HEK293 (cell line): ENCODE results near the gene ATP8A2.

Source experiments
- CTCF ChIP-seq: fragments of 450-650 bp; formaldehyde crosslinking; IDR thresholded peaks from 2 replicates; pipeline ENCODE4 v1.5.1; 2016; ENCODE audit warnings: missing biosample characterization, missing genetic modification characterization
- KLF1 ChIP-seq: fragments of 450-650 bp; formaldehyde crosslinking; IDR thresholded peaks from 2 replicates; pipeline ENCODE4 v1.5.1; 2016; ENCODE audit warnings: missing biosample characterization, missing genetic modification characterization
- SP2 ChIP-seq: fragments of 450-650 bp; formaldehyde crosslinking; IDR thresholded peaks from 2 replicates; pipeline ENCODE4 v1.5.1; 2016; ENCODE audit warnings: missing biosample characterization, missing genetic modification characterization
- ZFP37 ChIP-seq: fragments of 450-650 bp; formaldehyde crosslinking; IDR thresholded peaks from 2 replicates; pipeline ENCODE4 v1.5.1; 2016; ENCODE audit warnings: missing biosample characterization, missing genetic modification characterization
- ZNF558 ChIP-seq: fragments of 450-650 bp; formaldehyde crosslinking; IDR thresholded peaks from 2 replicates; pipeline ENCODE4 v1.5.1; 2016; ENCODE audit warnings: missing biosample characterization, missing genetic modification characterization
- ZNF585B ChIP-seq: fragments of 450-650 bp; formaldehyde crosslinking; IDR thresholded peaks from 2 replicates; pipeline ENCODE4 v1.5.1; 2016; ENCODE audit warnings: missing biosample characterization, missing genetic modification characterization
- ZSCAN30 ChIP-seq: fragments of 450-650 bp; IDR thresholded peaks from 2 replicates; pipeline ENCODE4 v1.5.1; 2018; ENCODE audit warnings: missing biosample characterization, mild to moderate bottlenecking, missing genetic modification characterization, moderate library complexity
- TF ChIP-seq, protein P1 (sequence below): fragments of 450-650 bp; formaldehyde crosslinking; IDR thresholded peaks from 2 replicates; pipeline ENCODE4 v1.5.1; 2017; ENCODE audit warnings: missing biosample characterization, missing genetic modification characterization

GRCh38 chr13:25684491-25684890, 312.7 kb downstream of the ATP8A2 start:
- no peak for TF ChIP-seq ZSCAN30 (tag by site-specific recombination)
- TF ChIP-seq ZFP37 (tag by site-specific recombination) = no peak
- TF ChIP-seq, protein P1, sequence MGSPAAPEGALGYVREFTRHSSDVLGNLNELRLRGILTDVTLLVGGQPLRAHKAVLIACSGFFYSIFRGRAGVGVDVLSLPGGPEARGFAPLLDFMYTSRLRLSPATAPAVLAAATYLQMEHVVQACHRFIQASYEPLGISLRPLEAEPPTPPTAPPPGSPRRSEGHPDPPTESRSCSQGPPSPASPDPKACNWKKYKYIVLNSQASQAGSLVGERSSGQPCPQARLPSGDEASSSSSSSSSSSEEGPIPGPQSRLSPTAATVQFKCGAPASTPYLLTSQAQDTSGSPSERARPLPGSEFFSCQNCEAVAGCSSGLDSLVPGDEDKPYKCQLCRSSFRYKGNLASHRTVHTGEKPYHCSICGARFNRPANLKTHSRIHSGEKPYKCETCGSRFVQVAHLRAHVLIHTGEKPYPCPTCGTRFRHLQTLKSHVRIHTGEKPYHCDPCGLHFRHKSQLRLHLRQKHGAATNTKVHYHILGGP (tag by site-specific recombination) = no peak
- no peak for TF ChIP-seq CTCF (tag by site-specific recombination)
- no peak for TF ChIP-seq ZNF558
- TF ChIP-seq SP2 (tag by site-specific recombination) = no peak
- no peak for TF ChIP-seq ZNF585B (tag by site-specific recombination)
- no peak for TF ChIP-seq KLF1 (tag by site-specific recombination)
